Kidney tubule cell (primary cell): ENCODE results near the gene RUNX1.

Experiments used
- DNase-seq: peaks from one replicate; pipeline ENCODE4 v3.0.0-alpha.2; 2018; ENCODE audit warnings: low spot score

RUNX1 gene

GRCh38 chr21:35048706-35049617, at the start of gene RUNX1:
Gene RUNX1 (minus strand): TSS chr21:35049302.
- DNase-seq, result peak; percentile 93

DNA sequence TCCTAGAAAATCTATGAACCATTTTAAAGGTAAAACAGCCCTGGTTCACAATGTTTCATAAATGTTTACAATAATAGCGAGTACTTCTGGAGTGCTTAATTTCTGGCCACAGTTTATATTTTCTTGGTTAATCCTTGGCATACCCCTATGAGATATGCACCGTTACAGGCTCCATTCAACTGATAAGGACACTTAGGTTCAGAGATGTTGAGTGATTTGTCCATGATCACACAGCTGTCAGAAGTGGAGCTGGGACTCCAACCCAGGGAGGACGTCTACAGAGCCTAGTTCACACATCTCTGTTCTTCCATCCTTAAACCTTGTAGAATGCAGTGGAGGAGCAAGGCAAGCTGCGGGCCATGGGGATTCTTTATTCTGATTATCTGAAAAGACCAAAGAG, 48.4 kb upstream of the RUNX1 start:
- DNase-seq, result no peak

DNA sequence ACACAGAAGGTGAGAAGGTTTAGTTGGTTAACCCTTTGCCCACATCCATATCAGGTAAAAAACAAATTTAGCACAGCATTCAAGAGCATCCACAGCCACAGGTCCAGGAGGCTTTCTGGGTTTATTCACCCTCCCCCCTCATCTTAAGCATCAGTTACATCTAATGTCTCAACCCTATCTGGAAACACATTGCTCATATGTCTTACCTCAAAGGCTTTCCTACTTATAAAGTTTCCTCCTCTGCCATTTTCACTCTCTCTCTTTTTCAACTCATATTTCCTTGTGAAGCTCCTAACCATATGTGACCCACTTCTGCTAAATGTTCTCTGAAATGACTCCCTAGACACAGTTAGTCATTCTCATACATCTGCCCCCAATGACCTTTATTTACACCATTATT, 47.9 kb upstream of the RUNX1 start:
- DNase-seq, result no peak

- no peak for DNase-seq
These were observed 46.8 kb upstream of the RUNX1 start for GRCh38 chr21:35095859-35096291.

GRCh38 chr21:35093514-35093913, 44.4 kb upstream of the RUNX1 start:
- no peak for DNase-seq

GRCh38 chr21:35091496-35091895, 42.4 kb upstream of the RUNX1 start:
- DNase-seq, result peak; percentile 30

GRCh38 chr21:35090403-35090802, 41.3 kb upstream of the RUNX1 start:
- DNase-seq, result no peak

DNA sequence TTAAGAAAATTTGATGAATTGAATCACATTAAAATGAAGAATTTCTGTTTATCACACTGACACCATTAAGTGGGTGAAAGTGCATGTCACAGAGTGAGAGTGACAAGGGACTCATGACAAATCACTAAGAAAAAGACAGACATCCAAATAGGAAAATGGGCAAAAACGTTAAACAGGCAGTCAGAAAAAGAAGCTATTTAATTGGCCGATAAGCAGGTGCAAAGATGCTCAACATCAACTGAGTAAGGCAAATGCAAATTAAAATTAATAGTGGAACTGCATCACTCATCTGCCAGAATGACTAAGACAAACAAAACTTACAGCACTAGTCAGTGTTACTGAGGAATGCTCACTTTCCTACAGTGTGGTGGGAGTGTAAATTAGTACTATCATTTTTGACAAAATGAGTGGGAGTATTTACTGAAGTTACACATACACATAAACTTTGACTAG, 39.2 kb upstream of the RUNX1 start:
- peak; percentile 28 for DNase-seq

DNA sequence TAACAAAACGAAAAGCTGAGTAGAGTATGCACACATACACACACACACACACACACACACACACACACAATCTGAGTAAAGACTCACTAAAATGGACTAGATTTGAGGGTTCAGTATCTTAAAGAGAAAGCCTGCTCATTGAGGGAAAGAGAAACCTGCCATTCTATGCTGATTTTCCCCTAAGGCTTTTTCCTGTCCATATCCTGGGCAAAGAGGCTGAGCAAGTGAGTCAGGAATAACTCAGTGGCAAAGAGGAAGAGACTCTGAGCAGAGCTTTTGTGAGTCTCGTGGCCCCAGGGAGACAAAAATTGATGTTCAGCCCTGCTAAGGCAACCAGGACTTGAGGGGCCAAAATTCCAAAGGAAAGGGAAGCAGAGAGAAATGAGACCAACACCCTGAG, 37.3 kb upstream of the RUNX1 start:
- peak; percentile 82 for DNase-seq

- DNase-seq, result peak; percentile 91
These were observed 35.8 kb upstream of the RUNX1 start for GRCh38 chr21:35084869-35085268.

DNA sequence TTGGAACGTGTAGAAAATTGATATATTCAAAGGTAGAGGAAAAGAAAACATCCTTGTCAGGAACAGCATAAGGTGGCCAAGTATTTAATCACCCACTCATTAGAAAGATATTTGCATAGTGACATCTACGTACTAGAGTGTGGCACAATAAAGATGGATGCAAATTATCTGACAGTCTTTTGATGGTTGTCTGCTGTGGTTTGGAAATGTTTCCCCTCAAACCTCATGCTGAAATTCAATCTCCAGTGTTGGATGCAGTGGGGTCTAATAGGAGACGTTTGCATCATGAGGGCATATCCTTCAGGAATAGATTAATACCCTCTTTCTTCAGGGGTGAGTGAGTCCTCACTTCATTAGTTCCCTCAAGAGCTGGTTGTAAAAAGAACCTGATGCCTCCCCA, 34.1 kb upstream of the RUNX1 start:
- DNase-seq, result no peak

DNA sequence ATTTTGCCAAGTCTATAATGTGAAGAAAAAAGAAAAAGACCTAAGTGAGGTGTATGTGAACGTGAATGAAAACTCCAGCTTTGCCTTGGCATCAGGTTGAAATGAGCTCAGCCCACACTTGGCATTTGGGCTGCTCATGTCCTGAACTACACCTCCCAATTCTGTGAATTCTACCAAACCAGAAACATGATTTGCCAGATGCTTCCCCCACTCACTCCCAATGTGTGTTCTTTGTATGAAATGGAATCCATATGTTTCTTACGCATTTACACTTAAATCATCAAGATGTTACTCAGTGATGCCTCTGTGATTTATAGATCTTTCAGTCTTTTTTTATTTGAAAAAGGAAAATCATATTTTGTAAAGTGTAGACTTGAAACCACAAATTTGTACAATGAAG, 32.8 kb upstream of the RUNX1 start:
- DNase-seq, result no peak

GRCh38 chr21:35079181-35079580, 30.1 kb upstream of the RUNX1 start:
- no peak for DNase-seq

- peak; percentile 84 for DNase-seq
These were observed 28.9 kb upstream of the RUNX1 start for GRCh38 chr21:35077975-35078374.

- DNase-seq, result no peak
These were observed 28.4 kb upstream of the RUNX1 start for GRCh38 chr21:35077466-35077865.

- DNase-seq, result peak; percentile 90
These were observed 26.4 kb upstream of the RUNX1 start for GRCh38 chr21:35075546-35075945.

DNA sequence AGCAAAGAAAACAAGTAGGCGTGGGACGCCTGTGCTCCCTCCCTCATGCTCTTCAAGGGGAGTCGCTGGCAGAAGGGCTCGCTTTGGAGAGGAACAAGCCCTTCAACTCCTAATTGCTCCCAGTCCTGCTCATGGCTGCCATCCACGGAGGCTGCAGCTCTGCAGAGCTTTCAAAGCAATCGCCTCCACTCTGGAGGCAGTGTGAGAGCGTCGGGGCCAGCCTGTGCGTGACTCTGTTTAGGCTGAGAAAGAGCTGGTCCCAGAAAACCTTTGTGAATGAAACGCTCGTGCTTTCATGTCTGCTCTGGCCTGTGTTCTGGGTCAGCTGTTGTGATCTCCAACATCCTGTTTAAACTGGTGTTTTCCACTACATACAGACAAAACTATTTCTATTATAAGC, 23.9 kb upstream of the RUNX1 start:
- DNase-seq, result no peak

GRCh38 chr21:35072557-35072956, 23.5 kb upstream of the RUNX1 start:
- no peak for DNase-seq

DNA sequence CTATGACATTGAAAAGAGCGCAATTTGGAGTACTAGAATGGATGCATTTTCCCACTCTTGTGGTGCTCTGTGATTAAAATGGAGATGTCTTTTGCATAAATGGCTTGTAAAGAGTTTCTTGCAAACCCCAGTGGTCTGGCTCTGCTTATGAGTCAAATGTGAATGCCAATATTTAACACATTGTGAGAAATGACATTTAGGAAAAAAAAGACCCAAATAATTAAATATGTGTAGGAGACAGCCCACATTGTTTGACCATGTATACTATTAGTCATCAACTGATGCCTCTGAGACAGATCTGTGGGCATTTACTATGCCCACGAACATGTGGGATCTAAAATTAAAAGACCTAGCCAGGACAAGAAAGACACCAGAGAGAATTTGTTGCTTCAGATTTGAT, 22.2 kb upstream of the RUNX1 start:
- DNase-seq, result no peak

DNA sequence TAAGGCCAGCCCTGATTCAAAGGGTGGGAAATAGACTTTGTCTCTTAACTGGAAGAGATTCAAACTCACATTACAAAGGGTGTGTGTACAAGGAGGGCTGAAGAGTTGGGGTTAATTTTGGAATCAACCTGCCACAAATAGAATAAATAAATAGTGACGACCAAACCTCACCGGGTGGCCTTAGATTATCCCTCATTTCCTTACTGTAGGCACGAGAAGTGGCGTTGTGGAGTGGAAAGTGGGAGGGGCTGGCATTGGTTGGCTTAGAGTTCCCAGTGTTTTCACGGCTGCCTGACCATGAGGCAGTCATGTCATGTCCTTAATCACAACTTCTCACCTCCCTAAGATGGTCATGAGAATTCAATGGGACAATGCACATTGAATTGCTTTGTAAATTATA, 21.3 kb upstream of the RUNX1 start:
- no peak for DNase-seq

GRCh38 chr21:35066824-35067223, 17.7 kb upstream of the RUNX1 start:
- DNase-seq, result no peak

GRCh38 chr21:35063428-35064172, 14.5 kb upstream of the RUNX1 start:
- DNase-seq, result peak; percentile 79

GRCh38 chr21:35062016-35062415, 12.9 kb upstream of the RUNX1 start:
- DNase-seq, result no peak
